Spleen (tissue), 11 donors: ENCODE measurements around the gene METRNL. TPM values are rescaled to one million over a fixed set of nuclear protein-coding genes. Genes with fewer than 3 reads are reported as not detected.
A peak's percentile ranks its signal among the peaks of the same experiment; 100 is the strongest.

Source experiments
- DNase-seq: peaks from one replicate; pipeline ENCODE4 v3.0.0-alpha.2; 2020
- H3K27ac ChIP-seq, 8 donors: fragments of 200-600 bp; sonication (generic) in 7 of 8; 1 replicate in 4 of 8; 2 replicates in 4 of 8; pipeline versions ENCODE4 v1.5.0 to v1.8.0; 2016 to 2021; ENCODE audit warnings: inconsistent platforms in 4 of 8, mild to moderate bottlenecking in 4 of 8, moderate library complexity in 1 of 8
- H3K27me3 ChIP-seq, 7 donors: fragments of 200-600 bp; sonication (generic) in 6 of 7; replicated peaks in 1 of 7; 1 replicate in 4 of 7; 2 replicates in 3 of 7; pipeline versions ENCODE4 v1.5.0 to v1.8.0; 2016 to 2021; ENCODE audit warnings: inconsistent platforms in 3 of 7, mild to moderate bottlenecking in 1 of 7
- H3K36me3 ChIP-seq, 6 donors: fragments of 200-600 bp; sonication (generic) in 5 of 6; 1 replicate in 4 of 6; 2 replicates in 2 of 6; pipeline versions ENCODE4 v1.5.0 to v1.8.0; 2016 to 2021; ENCODE audit warnings: inconsistent platforms in 2 of 6
- H3K4me1 ChIP-seq, 6 donors: fragments of 200-600 bp; sonication (generic) in 5 of 6; 1 replicate in 3 of 6; 2 replicates in 3 of 6; pipeline versions ENCODE4 v1.5.0 to v1.8.0; 2016 to 2021; ENCODE audit warnings: inconsistent platforms in 3 of 6
- H3K4me3 ChIP-seq, 8 donors: fragments of 200-600 bp; sonication (generic) in 7 of 8; 1 replicate in 4 of 8; 2 replicates in 4 of 8; pipeline versions ENCODE4 v1.5.0 to v1.8.0; 2016 to 2021; ENCODE audit warnings: inconsistent platforms in 4 of 8, mild to moderate bottlenecking in 4 of 8, moderate library complexity in 2 of 8
- H3K9me3 ChIP-seq, 8 donors: fragments of 200-600 bp; sonication (generic) in 7 of 8; 1 replicate in 4 of 8; 2 replicates in 4 of 8; pipeline versions ENCODE4 v1.5.0 to v1.8.0; 2016 to 2021; ENCODE audit warnings: inconsistent platforms in 4 of 8
- CTCF ChIP-seq, 11 experiments: fragments of 200-600 bp in 7 of 11; fragments of 450-650 bp in 4 of 11; sonication (generic) in 4 of 11; IDR thresholded peaks in 8 of 11; conservative IDR thresholded peaks in 3 of 11; 1 replicate in 7 of 11; 2 replicates in 4 of 11; pipeline versions ENCODE4 v1.4.0 to v1.8.0; 2016 to 2021; ENCODE audit warnings: antibody characterized with exemption in 11 of 11, inconsistent platforms in 4 of 11, mild to moderate bottlenecking in 1 of 11
- POLR2A ChIP-seq, 3 donors: fragments of 450-650 bp; IDR thresholded peaks; one replicate each; pipeline ENCODE4 v1.5.1; 2017; ENCODE audit warnings: antibody characterized with exemption in 3 of 3, mild to moderate bottlenecking in 1 of 3
- POLR2AphosphoS5 ChIP-seq, 3 donors: sonication (generic); formaldehyde crosslinking; IDR thresholded peaks; one replicate each; pipeline ENCODE4 v1.5.1; 2017; ENCODE audit warnings: antibody characterized with exemption in 3 of 3
- WGBS, 5 donors: extraction: QIAGEN DNeasy Blood & Tissue Kit in 3 of 5; methylation state at CpG; one replicate each; pipeline versions ENCODE4 v1.1.5 to v1.1.7; 2013 to 2018; 5-methylcytosine and 5-hydroxymethylcytosine counted together
- intact Hi-C: fragments of 100-400 bp; cut with DNase I; formaldehyde crosslinking; loops from one replicate; pipeline ENCODE4 v1.15.0; 2023; ENCODE audit warnings: low total_unique reads
- polyA plus RNA-seq, 3 donors: library from polyadenylated mRNA; stranded (reverse); fragments of 200-250 nt; gene quantifications; one replicate each; pipeline ENCODE4 v1.2.1, GENCODE V29; 2013
- total RNA-seq, 7 donors: library from RNA; depleted of rRNA in 3 of 7; stranded (reverse); fragments of >200 nt in 3 of 7; fragmentation: NEBNext Ultra II Directional in 4 of 7; extraction: Animal tissue kit (Norgen Biotek cat#: 25700) in 4 of 7; gene quantifications; one replicate each; pipeline versions ENCODE4 v1.1.0 to v1.2.1, GENCODE V29; 2016 to 2021
- donor health status: healthy with polysubstance abuse.
- donor health status: DM: no; HTN: no; CAD: no; lungs with moderate emphysema.
- donor health status: DM: no; HTN: no; CAD: no.
- donor health status: Bipolar disorder and iron deficiency.
- donor health status: healthy.
- donor health status: DM: no; HTN: no; CAD: no.
- donor health status: DM: yes; HTN: yes; CAD: no.

METRNL gene
- total and polyA plus RNA-seq, 10 donors = 14.7 to 51.2 (median 35.0) TPM

GRCh38 chr17:83068641-83069570 lies 10.5 kb upstream of the METRNL start:
- peaks cover 0 to 17% (median 0%) of the 10 kb centered on the region in 7 donors for H3K27me3 ChIP-seq
- H3K27ac ChIP-seq = no peak overlapping the region
- H3K4me3 ChIP-seq = peak overlapping the region in 1 of 8 donors; percentile 17
- TF ChIP-seq POLR2A (IDR thresholded peaks at IDR 0.05) (no peak), CTCF (IDR thresholded peaks at IDR 0.05 in 8 of 11, conservative IDR thresholded peaks at IDR 0.05 in 3 of 11) (no peak), POLR2AphosphoS5 (IDR thresholded peaks at IDR 0.05) (no peak)
- intact Hi-C loops = no loop called here
- no peaks in the 10 kb centered on the region for H3K36me3 ChIP-seq
- H3K4me1 ChIP-seq = peaks cover 0 to 51% (median 21%) of the 10 kb centered on the region in 6 donors
- no peaks in the 10 kb centered on the region for H3K9me3 ChIP-seq
- peak; percentile 74 for DNase-seq
- WGBS, 5 donors = 23 to 69% (median 61%) methylated on average over 12 to 58 of the region's 58 CpGs

GRCh38 chr17:83069571-83069906 lies 9.9 kb upstream of the METRNL start:
- 86 to 95% (median 90%) methylated on average over 8 of the region's 8 CpGs for WGBS, 5 donors

GRCh38 chr17:83069931-83070742 lies 9.3 kb upstream of the METRNL start:
- Histone ChIP-seq H3K36me3 (no peaks in the 10 kb centered on the region), H3K4me3 (no peak overlapping the region), H3K9me3 (no peaks in the 10 kb centered on the region), H3K27me3 (peaks cover 0 to 21% (median 0%) of the 10 kb centered on the region in 7 donors), H3K27ac (no peak overlapping the region), H3K4me1 (peaks cover 0 to 53% (median 22%) of the 10 kb centered on the region in 6 donors)
- 73 to 79% (median 76%) methylated on average over 21 to 35 of the region's 35 CpGs for WGBS, 5 donors
- intact Hi-C loops = no loop called here
- no peak for TF ChIP-seq POLR2A (IDR thresholded peaks at IDR 0.05)
- no peak for DNase-seq

More at GRCh38 chr17:83069571-83069906, 9.9 kb upstream of the METRNL start:
- Histone ChIP-seq H3K27me3 (peaks cover 0 to 21% (median 0%) of the 10 kb centered on the region in 7 donors), H3K4me1 (peaks cover 0 to 53% (median 22%) of the 10 kb centered on the region in 6 donors), H3K27ac (no peak overlapping the region), H3K36me3 (no peaks in the 10 kb centered on the region), H3K4me3 (no peak overlapping the region), H3K9me3 (no peaks in the 10 kb centered on the region)
- intact Hi-C loops = no loop called here
- TF ChIP-seq POLR2AphosphoS5 (IDR thresholded peaks at IDR 0.05) (no peak), CTCF (IDR thresholded peaks at IDR 0.05 in 8 of 11, conservative IDR thresholded peaks at IDR 0.05 in 3 of 11) (no peak)
- DNase-seq = no peak

GRCh38 chr17:83070800-83071341 lies 8.5 kb upstream of the METRNL start:
- H3K27me3 ChIP-seq = peaks cover 0 to 21% (median 0%) of the 10 kb centered on the region in 7 donors
- TF ChIP-seq POLR2AphosphoS5 (IDR thresholded peaks at IDR 0.05) = no peak
- TF ChIP-seq POLR2A (IDR thresholded peaks at IDR 0.05) = no peak
- no peak for TF ChIP-seq CTCF (IDR thresholded peaks at IDR 0.05 in 8 of 11, conservative IDR thresholded peaks at IDR 0.05 in 3 of 11)
- DNase-seq = no peak
- no peak overlapping the region for H3K4me3 ChIP-seq
- H3K9me3 ChIP-seq = no peaks in the 10 kb centered on the region
- H3K36me3 ChIP-seq = no peaks in the 10 kb centered on the region
- H3K27ac ChIP-seq = no peak overlapping the region
- WGBS, 5 donors = 71 to 85% (median 83%) methylated on average over 13 to 16 of the region's 16 CpGs
- peaks cover 0 to 53% (median 22%) of the 10 kb centered on the region in 6 donors for H3K4me1 ChIP-seq
- intact Hi-C loops = no loop called here
